T-helper 2 cell treated with Interferon-gamma antibody and Interleukin-4, amounts not matched to agents 5 μg/mL and 100 μg/mL, for 36 hours (primary cell): Measurements from ENCODE around the gene DYDC1.
"Not testable (repeated sequence)": the region's sequence is repeated elsewhere in the genome, so short reads cannot be mapped to it uniquely, and the experiment has no call there.

Experiments
- DNase-seq: peaks from one replicate; pipeline ENCODE4 v3.0.0; 2021; ENCODE audit warnings: low spot score
- H3K27ac Mint-ChIP-seq: one replicate; pipeline ENCODE4 v1.8.0; 2021; ENCODE audit warnings: mild to moderate bottlenecking, mixed read lengths
- H3K27me3 Mint-ChIP-seq: one replicate; pipeline ENCODE4 v1.8.0; 2021; ENCODE audit warnings: low read depth, mixed read lengths
- H3K36me3 Mint-ChIP-seq: one replicate; pipeline ENCODE4 v1.8.0; 2021; ENCODE audit warnings: low read depth, mixed read lengths
- H3K4me1 Mint-ChIP-seq: one replicate; pipeline ENCODE4 v1.8.0; 2021; ENCODE audit warnings: low read depth, mixed read lengths
- H3K4me3 Mint-ChIP-seq: one replicate; pipeline ENCODE4 v1.8.0; 2022; ENCODE audit warnings: mild to moderate bottlenecking, moderate library complexity, mixed read lengths
- H3K9me3 Mint-ChIP-seq: one replicate; pipeline ENCODE4 v1.8.0; 2021; ENCODE audit warnings: mixed read lengths

The DYDC1 gene

DNA sequence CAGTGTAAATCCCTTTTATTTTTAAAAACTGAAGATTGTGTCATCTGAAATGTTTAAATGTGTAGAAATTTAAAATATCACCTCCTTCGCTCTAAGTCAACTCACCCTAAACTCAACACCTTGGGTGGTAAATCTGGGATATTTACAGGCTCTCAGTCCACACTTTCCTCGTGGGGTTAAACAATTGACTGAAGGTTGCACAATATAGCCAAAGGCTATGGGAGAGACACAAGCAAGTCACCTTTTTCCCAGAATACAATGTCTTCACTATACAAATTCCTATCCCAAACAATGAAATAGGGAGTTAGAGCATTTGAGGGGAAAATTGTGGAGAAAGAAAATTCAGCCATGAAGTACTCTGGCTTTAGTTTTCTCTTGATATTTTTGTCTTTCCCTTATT, 34.4 kb downstream of the DYDC1 start:
- Mint-ChIP-seq H3K4me1 (no peaks in the 10 kb centered on the region), H3K27me3 (peaks cover 6% of the 10 kb centered on the region), H3K9me3 (no peaks in the 10 kb centered on the region), H3K36me3 (no peaks in the 10 kb centered on the region), H3K4me3 (no peak overlapping the region), H3K27ac (no peak overlapping the region)
- DNase-seq = no peak

DNA sequence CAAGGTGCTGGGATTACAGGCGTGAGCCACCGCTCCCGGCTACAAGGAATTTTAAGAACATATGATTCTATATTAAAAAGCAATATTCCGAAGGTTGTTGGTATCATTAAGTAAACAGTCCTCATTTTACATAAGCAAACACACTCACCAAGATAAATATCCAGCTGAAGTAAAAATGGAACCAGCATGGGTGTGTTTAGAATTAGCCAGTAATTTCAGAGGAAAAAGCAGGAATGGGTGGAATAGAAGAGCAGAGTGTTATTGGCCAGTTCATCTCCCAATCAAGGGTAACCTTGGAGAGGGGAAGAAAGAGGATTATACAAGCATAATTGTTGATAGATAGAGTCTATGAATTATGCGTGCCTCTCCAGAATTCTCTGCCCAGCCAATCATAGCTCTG, 35.4 kb downstream of the DYDC1 start:
- Mint-ChIP-seq H3K27me3 (peaks cover 6% of the 10 kb centered on the region), H3K36me3 (no peaks in the 10 kb centered on the region), H3K4me1 (no peaks in the 10 kb centered on the region), H3K9me3 (no peaks in the 10 kb centered on the region), H3K4me3 (no peak overlapping the region), H3K27ac (no peak overlapping the region)
- DNase-seq = no peak

DNA sequence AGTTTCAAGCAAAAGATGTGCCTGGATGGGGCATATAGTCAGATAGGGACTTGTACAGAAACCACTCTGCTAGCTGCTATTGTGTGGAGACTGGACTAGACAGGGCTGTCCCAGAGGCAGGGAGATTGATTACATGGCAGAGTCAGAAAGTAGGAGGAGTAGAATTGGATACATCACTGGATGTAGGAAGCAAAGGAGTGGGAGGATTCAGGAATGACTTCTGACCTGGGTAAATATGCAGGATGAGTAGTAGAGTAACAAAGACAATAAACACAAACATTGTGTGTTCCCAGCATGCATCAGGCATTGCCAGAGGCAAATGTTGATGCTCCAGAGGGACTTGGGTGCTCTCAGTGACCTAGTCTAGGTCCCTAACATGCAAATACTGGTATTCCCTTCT, 36.2 kb downstream of the DYDC1 start:
- Mint-ChIP-seq H3K4me3 (no peak overlapping the region), H3K36me3 (no peaks in the 10 kb centered on the region), H3K9me3 (no peaks in the 10 kb centered on the region), H3K27ac (no peak overlapping the region), H3K4me1 (no peaks in the 10 kb centered on the region), H3K27me3 (peaks cover 6% of the 10 kb centered on the region)
- DNase-seq = no peak

DNA sequence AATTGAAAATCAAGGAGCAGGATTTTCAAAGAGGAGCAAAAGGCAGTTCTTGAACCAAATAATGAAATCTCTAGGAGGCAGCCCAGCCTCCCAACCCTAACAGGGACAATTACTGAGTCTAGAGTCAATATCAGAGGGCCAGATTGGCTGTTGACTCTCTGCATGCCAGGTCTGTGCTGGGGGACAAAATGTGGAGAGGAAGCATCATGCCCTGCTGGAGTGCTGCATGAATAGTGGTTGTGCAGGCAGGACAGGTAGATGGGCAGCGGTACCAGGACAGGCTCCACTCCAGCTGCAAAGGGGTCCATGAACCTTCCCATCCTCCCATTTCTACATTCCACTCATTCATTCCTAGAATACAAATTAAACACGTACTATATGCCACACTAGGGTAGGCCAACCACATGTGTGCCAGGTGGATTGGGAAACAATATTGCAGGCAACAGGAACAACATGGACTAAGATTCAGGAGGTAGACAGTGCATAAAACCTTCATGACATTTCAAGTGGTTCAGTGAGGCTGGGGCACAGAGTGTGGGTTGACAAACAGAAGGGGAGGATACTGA, 36.7 kb downstream of the DYDC1 start:
- DNase-seq = no peak
- no peaks in the 10 kb centered on the region for H3K36me3 Mint-ChIP-seq
- peaks cover 6% of the 10 kb centered on the region for H3K27me3 Mint-ChIP-seq
- H3K9me3 Mint-ChIP-seq = no peaks in the 10 kb centered on the region
- H3K27ac Mint-ChIP-seq = no peak overlapping the region
- no peaks in the 10 kb centered on the region for H3K4me1 Mint-ChIP-seq
- no peak overlapping the region for H3K4me3 Mint-ChIP-seq

DNA sequence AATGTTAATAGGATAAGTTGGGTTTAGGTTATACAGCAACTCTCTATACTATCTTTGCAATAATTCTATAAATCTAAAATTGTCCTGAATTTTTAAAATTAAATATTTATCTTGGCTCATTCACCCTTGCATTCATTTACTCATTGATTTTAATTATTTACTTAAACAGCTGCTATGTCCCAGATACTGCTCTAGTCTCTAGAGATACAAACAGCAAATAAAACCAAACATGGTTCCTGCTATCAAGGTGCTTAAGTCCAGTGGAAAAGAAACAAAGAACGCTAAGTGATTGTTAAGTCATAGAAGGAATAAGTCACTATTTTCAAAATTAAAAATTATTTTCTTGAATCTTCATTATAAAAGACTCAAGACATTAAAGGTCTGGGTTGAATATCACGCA, 37.2 kb downstream of the DYDC1 start:
- no peak for DNase-seq
- Mint-ChIP-seq H3K4me3 (no peak overlapping the region), H3K36me3 (no peaks in the 10 kb centered on the region), H3K27ac (no peak overlapping the region), H3K27me3 (peaks cover 6% of the 10 kb centered on the region), H3K4me1 (no peaks in the 10 kb centered on the region), H3K9me3 (no peaks in the 10 kb centered on the region)

DNA sequence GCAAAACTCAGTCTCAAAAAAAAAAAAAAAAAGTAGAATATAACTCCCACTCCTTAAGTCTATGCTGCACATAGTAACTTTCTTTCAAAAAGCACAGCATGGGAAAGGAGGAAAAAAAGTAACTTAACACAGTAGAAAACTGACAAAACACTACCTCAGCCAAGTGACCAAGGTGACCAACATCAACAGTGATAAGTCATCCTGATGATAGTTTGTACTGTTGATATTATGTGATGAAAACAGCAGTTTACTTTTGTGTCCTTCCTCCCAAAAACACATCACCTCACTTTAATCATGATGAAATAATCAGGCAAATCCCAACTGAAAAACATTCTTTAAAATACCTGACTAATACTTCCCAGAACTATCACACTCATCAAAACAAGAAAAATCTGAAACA, 37.8 kb downstream of the DYDC1 start:
- Mint-ChIP-seq H3K27ac (no peak overlapping the region), H3K9me3 (no peaks in the 10 kb centered on the region), H3K4me1 (no peaks in the 10 kb centered on the region), H3K27me3 (peaks cover 6% of the 10 kb centered on the region), H3K36me3 (no peaks in the 10 kb centered on the region), H3K4me3 (no peak overlapping the region)
- DNase-seq = no peak

DNA sequence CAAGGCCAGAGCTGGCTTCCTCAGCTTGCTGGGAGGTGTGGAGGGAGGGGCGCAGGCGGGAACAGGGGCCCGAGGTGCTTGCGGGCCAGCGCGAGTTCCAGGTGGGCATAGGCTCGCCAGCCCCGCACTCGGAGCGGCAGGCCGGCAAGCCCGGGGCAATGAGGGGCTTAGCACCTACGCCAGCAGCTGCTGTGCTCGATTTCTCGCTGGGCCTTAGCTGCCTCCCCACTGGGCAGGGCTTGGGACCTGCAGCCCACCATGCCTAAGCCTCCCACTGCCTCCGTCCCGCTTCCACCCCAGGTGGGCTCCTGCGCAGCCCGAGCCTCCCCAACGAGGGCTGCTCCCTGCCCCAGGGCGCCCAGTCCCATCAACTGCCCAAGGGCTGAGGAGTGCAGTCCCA, 41.2 kb downstream of the DYDC1 start:
- no peak for DNase-seq
- Mint-ChIP-seq H3K36me3 (no peaks in the 10 kb centered on the region), H3K4me3 (no peak overlapping the region), H3K27ac (no peak overlapping the region), H3K4me1 (no peaks in the 10 kb centered on the region), H3K9me3 (no peaks in the 10 kb centered on the region), H3K27me3 (peaks cover 9% of the 10 kb centered on the region)

DNA sequence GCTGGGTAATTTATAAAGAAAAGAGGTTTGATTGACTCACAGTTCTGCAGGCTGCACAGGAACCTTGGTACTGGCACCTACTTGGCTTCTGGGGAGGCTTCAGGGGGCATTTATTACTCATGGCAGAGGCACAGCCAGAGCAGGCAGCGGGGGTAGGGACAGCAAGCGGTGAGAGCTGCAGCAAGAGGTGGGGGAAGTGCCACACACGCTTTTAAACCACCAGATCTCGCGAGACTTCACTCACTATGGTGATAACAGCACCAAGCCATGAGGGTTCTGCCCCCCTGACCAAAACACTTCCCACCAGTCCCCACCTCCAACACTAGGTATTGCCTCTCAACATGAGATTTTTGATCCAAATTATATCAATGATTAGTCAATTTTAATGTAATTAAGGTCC, 43.0 kb downstream of the DYDC1 start:
- H3K4me1 Mint-ChIP-seq = no peaks in the 10 kb centered on the region
- H3K27me3 Mint-ChIP-seq = peaks cover 7% of the 10 kb centered on the region
- DNase-seq = no peak
- no peak overlapping the region for H3K27ac Mint-ChIP-seq
- H3K4me3 Mint-ChIP-seq = no peak overlapping the region
- no peaks in the 10 kb centered on the region for H3K9me3 Mint-ChIP-seq
- no peaks in the 10 kb centered on the region for H3K36me3 Mint-ChIP-seq

DNA sequence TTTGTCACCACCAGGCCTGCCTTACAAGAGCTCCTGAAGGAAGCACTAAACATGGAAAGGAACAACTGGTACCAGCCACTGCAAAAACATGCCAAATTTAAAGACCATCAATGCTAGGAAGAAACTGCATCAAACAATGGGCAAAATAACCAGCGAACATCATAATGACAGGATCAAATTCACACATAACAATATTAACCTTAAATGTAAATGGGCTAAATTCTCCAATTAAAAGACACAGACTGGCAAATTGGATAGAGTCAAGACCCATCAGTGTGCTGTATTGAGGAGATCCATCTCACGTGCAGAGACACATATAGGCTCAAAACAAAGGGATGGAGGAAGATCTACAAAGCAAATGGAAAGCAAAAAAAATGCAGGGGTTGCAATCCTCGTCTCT, 50.6 kb downstream of the DYDC1 start:
- not testable (repeated sequence) for H3K9me3 Mint-ChIP-seq, H3K36me3 Mint-ChIP-seq, H3K4me3 Mint-ChIP-seq, DNase-seq, H3K27ac Mint-ChIP-seq, H3K27me3 Mint-ChIP-seq, H3K4me1 Mint-ChIP-seq

DNA sequence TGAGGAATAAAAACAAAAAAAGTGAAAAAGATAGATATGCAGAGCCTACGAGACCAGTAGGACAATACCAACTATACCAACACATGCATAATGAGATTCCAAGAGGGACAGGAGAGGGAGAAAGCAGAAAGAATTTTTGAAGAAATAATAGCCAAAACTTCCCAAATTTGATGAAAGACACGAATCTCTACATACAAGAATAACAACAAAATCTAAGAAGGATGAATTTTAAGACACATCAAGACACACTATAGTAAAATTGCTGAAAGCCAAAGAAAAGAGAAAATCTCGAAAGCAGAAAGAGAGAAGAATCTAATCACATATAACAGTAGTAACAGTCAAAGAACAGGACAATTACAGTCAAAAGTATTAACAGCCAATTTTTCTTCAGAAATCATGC, 59.6 kb downstream of the DYDC1 start:
- no peaks in the 10 kb centered on the region for H3K4me1 Mint-ChIP-seq
- H3K27ac Mint-ChIP-seq = no peak overlapping the region
- peaks cover 5% of the 10 kb centered on the region for H3K27me3 Mint-ChIP-seq
- no peak overlapping the region for H3K4me3 Mint-ChIP-seq
- H3K36me3 Mint-ChIP-seq = no peaks in the 10 kb centered on the region
- no peak for DNase-seq
- peaks cover 9% of the 10 kb centered on the region for H3K9me3 Mint-ChIP-seq

DNA sequence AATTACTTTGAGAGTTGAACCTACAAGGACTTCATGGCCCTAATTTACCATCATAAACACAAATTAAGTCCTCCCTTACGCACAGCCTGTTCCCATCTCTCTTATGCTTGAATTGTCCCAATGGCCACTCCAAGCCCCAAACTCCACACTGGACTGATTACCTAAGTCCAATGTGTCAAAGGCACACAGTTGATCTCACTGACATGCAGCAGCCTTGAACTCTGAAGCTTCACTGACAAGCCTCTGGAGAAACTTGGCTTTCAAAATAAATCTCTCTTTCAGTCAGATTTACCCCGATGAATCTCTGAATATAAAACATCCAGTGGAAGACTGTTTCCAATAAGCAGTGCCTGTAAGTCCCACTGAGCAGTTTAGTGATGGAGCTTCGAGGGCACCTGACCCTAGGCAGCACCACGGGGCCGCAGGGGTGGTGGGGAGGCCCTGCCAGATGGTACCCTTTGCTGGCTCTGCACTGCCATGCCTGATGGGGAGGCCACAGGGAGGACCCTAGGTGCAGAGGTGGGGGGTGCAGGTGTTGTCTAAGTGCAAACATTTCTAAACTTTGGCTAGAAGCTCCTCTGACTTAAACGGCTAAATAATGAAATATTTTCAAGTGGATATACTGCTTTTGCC, 63.8 kb downstream of the DYDC1 start:
- Mint-ChIP-seq H3K36me3 (no peaks in the 10 kb centered on the region), H3K9me3 (peaks cover 5% of the 10 kb centered on the region), H3K4me1 (no peaks in the 10 kb centered on the region), H3K27me3 (peaks cover 8% of the 10 kb centered on the region), H3K4me3 (no peak overlapping the region), H3K27ac (no peak overlapping the region)
- DNase-seq = no peak

DNA sequence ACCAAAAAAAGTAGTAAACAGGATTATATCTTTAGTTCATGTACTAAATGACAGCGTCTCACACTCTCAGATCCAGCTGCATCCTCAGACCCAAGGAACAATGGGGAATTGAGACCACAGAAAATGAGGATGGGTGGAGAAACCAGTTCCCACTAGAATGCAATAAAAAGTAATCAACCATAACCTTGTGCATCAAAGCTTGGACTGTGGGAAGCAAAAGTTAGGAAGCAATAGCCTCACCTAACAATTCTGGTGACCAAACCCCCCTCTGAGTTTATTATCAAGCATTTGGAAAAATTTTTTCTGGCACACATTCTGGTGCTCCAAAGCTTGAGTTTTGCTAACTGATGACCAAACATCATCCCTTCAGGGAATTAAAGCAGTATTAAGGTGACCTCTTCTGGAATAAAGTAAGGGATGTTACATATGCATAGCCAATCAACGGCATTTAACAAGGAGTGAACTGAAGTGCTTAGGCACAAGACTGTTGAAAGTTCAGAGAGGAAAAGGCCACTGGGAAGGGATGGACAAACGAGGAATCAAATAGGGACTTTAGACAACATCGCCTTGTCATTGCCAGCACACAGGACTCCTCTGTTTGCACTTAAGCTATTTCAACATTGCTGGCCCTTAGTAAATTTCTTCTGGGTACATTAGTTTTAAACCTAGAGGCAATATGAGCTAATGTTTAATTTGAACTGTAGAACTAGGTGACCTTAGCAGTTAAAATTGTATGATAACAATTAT, 65.9 kb downstream of the DYDC1 start:
- H3K36me3 Mint-ChIP-seq = no peaks in the 10 kb centered on the region
- H3K9me3 Mint-ChIP-seq = no peaks in the 10 kb centered on the region
- peaks cover 11% of the 10 kb centered on the region for H3K27me3 Mint-ChIP-seq
- H3K4me1 Mint-ChIP-seq = no peaks in the 10 kb centered on the region
- DNase-seq = no peak
- no peak overlapping the region for H3K4me3 Mint-ChIP-seq
- H3K27ac Mint-ChIP-seq = no peak overlapping the region

DNA sequence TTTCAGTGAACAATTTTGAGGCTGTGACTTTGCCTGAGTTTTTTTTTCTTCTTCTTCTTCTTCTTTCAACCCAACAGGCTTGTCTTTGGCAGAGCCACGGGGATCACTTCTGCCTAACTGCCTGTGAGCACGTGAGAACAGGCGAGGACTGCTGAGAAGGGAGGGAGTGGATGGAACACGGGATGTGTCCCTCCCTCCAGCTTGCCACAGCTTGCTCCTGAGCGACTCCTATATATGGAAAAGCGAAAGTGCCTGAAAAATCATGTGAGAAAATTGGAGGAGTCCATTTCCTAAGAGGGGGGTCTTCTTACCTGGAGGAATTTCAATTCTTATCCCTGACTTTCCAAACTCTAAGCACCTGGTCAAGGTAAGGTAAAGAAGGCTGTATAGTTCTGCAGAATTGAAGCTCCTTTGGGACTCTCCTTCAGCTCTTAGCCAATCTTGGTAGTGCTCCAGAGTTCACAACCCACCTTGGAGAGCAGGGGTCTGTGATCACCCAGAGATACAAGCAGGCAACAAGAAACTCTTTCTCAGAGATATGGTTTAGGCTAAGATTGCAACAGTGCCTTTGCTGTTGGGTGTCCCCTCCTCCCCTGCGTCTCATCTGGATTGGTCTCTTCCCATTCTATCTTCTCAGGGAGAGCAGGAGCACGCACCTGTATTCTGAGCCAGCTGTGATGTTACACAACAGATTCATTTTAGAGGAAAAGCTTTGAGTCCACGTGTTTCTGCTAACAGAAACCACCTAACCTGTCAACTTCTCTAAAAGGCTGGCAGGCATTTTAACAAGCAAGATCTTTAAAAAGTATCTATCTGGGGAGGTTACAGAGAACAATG, 66.9 kb downstream of the DYDC1 start, which contains the start of gene MAT1A:
Gene MAT1A (minus strand): TSS at position 208 of the 837 bp plus-strand sequence. CDS start 235 bp downstream, outside the sequence.
- peaks cover 15% of the 10 kb centered on the region for H3K27me3 Mint-ChIP-seq
- H3K4me1 Mint-ChIP-seq = no peaks in the 10 kb centered on the region
- no peak within 1 kb of the TSS for H3K27ac Mint-ChIP-seq
- H3K36me3 Mint-ChIP-seq = no peaks in the 10 kb centered on the region
- no peak for DNase-seq
- H3K4me3 Mint-ChIP-seq = no peak within 1 kb of the TSS
- no peaks in the 10 kb centered on the region for H3K9me3 Mint-ChIP-seq

DNA sequence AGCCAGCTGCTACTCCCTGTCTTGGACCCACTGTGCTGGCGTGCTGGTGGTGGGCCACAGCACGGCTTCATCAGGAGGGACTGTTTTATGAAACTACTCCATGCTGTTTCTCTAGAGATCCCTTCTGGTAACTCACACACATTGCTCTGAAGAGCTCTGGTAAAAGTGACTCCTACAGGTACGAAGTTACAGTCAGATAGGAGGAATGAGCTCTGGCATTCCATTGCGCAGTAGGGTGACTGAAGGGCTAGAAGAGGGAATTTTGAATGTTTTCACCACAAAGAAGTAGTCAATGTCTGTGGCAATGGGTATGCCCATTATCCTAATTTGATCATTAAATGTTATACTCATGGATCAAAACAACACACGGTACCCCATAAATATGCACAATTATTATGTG, 67.7 kb downstream of the DYDC1 start:
- H3K9me3 Mint-ChIP-seq = no peaks in the 10 kb centered on the region
- H3K27ac Mint-ChIP-seq = no peak overlapping the region
- no peak for DNase-seq

More for the DNA sequence above, 67.7 kb downstream of the DYDC1 start:
- Mint-ChIP-seq H3K27me3 (peaks cover 15% of the 10 kb centered on the region), H3K36me3 (no peaks in the 10 kb centered on the region), H3K4me1 (no peaks in the 10 kb centered on the region), H3K4me3 (no peak overlapping the region)
